B cell (primary cell): ENCODE measurements around the gene DPH2.

ENCODE experiments used
- EZH2 ChIP-seq: IDR thresholded peaks from 2 replicates; pipeline ENCODE4 v1.6.1; 2012; ENCODE audit warnings: borderline replicate concordance, low read depth, mild to moderate bottlenecking, moderate library complexity, low read length; ENCODE audit not compliant: insufficient read depth, poor library complexity, severe bottlenecking
- TF ChIP-seq, protein P1 (sequence below): fragments of 200-600 bp; IDR thresholded peaks from one replicate; pipeline ENCODE4 v1.8.0; 2022; ENCODE audit warnings: antibody characterized with exemption, mild to moderate bottlenecking

DNA sequence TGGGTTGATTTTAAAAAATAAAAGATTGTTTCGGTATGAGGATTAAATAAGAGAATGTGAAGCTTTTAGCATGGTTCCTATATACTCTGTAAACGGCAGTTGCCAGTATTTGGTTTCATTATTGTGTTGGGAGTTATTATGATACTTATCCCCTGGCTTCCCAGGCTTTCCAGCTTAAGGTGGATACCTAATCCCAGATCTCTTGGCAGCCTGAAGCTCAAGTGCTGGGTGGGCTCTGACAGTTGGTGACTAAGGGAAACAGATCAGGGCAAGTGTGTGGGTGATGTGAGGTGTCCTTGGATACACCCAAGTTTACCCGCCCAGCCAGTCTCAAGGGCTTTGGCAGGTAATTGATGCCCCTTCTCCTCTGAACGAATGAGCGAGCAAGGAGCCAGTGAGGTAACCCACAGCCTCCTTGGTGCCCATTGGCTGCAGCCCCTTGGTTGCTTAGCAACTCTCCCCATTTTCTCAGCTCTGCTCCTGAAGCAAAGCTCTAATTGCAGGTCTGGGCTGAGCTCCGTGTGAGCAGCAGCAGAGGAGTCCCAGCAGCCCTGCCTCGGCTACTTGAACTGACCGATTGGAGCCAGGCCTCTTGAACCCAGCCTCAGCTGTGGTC is 17.0 kb upstream of the DPH2 start:
- TF ChIP-seq, protein P1, sequence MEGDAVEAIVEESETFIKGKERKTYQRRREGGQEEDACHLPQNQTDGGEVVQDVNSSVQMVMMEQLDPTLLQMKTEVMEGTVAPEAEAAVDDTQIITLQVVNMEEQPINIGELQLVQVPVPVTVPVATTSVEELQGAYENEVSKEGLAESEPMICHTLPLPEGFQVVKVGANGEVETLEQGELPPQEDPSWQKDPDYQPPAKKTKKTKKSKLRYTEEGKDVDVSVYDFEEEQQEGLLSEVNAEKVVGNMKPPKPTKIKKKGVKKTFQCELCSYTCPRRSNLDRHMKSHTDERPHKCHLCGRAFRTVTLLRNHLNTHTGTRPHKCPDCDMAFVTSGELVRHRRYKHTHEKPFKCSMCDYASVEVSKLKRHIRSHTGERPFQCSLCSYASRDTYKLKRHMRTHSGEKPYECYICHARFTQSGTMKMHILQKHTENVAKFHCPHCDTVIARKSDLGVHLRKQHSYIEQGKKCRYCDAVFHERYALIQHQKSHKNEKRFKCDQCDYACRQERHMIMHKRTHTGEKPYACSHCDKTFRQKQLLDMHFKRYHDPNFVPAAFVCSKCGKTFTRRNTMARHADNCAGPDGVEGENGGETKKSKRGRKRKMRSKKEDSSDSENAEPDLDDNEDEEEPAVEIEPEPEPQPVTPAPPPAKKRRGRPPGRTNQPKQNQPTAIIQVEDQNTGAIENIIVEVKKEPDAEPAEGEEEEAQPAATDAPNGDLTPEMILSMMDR = no peak
- no peak for TF ChIP-seq EZH2
